Activated CD4-positive, alpha-beta T cell treated with anti-CD3 and anti-CD28 coated beads, Interleukin-2, amount 50 U/mL, for 4 hours (primary cell): Measurements from ENCODE around the gene IRGC.
"Not testable (repeated sequence)": the region's sequence is repeated elsewhere in the genome, so short reads cannot be mapped to it uniquely, and the experiment has no call there.

Experiments
- DNase-seq, 2 experiments: peaks; one replicate each; pipeline ENCODE4 v3.0.0-alpha.2; 2020

Gene IRGC

DNA sequence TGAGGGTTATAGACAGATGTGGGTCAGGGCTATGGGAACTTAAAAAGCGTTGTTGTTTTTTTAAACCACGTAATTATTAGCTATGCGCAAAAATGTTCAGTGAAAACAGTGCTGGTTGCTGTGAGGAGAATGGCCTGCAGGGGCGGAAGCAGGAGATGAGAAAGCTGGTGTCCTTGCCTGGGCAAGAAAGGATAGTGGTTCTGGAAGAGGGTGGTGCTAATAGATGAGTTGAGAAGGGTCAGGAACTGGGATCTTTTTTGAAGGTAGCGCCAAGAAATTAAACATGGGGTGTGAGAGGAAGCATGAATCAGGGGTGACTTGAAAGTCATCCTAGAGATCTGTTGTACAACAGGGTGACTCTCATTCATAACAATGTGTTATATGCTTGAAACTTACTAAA lies 43.6 kb downstream of the IRGC start:
- no peak for DNase-seq

DNA sequence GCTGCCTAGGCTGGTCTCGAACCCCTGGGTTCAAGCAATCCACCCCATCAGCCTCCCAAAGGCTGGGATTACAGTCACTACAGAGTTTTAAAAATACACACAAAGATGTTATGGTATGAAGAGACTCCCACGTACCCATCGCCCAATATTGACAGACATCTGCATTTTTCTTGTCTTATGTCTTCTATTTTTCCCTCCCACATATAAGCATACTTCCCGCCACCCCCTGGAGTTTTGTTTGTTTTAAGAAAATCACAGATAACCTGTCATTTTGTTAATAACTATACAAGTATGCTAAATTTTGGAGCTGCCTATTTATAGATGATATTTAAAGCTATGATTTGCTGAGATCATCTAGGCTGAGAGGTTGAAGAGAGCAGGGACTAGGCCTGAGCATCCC lies 45.1 kb downstream of the IRGC start:
- DNase-seq: no peak

DNA sequence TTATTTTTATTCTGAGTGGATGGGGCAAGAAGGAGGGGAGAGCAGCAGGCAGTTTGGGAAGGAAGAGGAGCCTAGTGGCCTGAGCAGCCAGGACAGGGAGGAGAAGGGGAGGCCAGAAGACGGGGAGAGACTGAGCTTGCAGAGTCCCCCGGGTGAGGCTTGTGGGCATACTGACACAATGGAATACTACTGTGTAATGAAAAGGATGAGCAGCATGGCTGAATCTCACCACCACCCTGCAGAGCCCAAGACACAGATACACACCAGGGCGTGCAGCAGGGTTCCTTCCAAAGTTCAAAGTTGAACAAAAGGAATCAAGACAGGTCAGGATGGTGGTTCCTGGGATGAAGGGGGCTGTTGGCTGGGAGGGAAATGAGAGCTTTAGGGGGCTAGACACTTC lies 46.9 kb downstream of the IRGC start:
- DNase-seq: no peak

DNA sequence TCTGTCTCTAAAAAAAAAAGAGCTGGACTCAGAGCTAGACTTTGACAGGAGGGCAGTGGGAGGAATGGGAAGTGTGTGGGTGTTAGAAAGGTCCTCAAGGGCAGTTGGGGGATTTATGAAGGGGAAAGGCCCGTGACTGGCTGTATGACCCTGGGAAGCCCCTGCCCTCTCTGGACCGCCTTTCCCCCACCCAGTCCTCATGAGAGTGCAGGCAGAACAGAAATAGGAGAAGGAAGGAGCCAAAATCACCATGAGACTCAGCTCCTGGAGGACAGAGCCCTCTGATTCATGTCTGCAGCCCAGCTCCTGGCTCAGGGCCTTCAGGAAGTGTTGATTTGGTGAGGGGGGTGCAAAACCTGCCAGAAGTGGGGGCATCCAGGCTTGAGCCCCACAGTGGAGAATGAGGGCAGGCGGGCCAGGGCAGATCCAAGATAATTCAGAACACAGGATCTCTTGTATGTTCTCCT lies 47.6 kb downstream of the IRGC start:
- no peak for DNase-seq

DNA sequence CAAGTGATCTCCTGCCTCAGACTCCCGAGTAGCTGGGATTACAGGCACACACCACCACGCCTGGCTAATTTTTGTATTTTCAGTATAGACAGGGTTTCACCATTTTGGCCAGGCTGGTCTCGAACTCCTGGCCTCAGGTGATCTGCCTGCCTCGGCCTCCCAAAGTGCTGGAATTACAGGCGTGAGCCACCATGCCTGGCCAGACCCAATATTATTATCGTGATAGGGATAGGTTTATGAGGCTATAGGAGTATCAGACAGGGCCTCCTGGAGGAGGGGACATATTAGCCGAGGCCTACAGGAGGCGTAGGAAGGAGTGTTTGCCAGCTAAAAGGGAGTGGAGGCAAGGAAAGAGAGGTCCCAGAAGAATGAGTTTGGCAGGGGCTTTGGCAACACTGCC lies 48.8 kb downstream of the IRGC start:
- not testable (repeated sequence) for DNase-seq

DNA sequence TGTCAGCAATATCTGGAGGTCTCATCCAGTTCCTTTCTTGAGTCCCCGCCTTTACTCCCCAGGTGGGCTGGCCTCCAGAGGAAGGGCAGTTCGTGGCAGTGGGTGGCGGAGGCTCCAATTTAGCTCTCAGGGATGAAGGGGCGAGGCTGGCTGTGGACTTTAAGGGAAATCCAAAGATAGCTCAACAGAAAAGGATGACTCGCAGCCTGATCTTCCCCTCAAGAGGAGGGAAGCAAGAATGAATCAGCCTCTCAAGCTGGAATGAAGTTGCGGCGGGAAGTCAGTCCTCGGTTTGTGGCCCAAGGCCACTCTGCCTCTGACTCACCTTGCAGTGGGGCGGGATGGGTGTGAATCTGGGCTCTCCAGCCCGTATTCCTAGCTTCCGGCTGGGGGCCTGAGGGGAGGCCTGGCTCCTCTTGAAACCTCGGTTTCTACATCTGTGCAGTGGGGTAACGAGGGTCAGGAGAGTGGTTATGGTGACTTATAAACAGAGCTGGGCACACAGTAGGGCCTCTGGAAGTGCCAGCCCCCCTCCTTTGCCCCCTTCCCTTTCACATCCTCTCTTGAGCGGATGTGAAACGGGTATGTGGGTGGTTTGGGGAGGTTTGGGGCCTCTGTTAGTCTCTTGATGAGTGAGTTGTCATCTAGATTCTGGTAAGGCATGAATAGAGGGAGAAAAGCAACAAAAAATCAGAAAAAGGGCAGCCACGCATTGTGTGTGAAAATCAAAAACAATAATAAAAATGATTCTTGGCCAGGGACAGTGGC lies 49.4 kb downstream of the IRGC start:
- DNase-seq: peak; percentile 72 to 77

DNA sequence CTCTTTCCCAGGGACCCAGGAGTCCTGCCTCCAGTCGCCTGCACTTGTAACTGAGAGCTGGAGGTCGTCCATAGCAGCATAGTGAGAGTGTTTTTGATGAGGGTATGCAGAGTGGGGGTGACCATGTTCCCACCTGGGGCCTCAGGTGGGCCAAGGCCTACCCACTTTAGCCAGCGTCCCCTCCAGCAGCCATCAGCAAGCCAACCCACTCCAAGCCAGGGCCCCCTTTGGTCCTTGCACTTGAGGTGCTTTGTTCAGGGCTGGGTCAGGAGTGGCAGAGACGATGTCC lies 50.8 kb downstream of the IRGC start:
- no peak for DNase-seq

DNA sequence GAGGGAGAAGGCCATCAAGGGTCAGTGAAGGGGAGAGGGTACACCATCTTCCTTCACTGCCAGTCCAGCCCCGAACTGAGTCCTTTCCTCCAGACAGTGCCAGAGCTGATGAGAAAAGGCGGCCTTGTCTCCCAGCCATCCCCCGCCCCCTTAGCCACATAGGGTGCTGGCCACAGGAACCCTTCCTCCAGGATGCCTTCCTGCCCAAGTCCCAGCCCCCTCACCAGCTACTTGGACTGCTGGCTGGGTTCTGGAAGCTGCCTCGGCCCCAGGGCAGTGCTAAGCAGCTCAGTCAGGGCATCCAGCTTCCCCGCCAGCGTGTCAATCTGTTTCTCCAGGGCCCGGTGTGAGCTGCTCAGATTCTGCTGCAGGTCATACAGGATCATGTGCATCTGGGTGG lies 51.4 kb downstream of the IRGC start:
- no peak for DNase-seq

DNA sequence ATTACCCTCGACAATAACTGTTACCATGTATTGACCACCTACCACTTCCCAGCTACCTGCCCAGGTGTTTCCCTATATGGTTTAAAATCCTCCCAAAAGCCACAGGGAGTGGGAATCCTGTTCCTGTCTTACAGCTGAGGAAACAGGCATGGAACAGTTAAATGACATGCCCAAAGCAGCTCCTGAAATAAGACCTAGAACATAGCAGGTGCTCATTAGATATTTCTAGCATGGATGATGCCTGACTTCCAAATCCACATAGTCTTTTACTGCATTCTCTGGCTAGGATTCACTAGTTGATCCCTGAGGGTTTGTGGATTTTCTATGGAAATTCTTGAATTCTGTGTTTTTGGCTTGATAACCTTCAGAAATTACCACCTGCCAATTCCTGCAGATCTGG lies 51.9 kb downstream of the IRGC start:
- DNase-seq: no peak

DNA sequence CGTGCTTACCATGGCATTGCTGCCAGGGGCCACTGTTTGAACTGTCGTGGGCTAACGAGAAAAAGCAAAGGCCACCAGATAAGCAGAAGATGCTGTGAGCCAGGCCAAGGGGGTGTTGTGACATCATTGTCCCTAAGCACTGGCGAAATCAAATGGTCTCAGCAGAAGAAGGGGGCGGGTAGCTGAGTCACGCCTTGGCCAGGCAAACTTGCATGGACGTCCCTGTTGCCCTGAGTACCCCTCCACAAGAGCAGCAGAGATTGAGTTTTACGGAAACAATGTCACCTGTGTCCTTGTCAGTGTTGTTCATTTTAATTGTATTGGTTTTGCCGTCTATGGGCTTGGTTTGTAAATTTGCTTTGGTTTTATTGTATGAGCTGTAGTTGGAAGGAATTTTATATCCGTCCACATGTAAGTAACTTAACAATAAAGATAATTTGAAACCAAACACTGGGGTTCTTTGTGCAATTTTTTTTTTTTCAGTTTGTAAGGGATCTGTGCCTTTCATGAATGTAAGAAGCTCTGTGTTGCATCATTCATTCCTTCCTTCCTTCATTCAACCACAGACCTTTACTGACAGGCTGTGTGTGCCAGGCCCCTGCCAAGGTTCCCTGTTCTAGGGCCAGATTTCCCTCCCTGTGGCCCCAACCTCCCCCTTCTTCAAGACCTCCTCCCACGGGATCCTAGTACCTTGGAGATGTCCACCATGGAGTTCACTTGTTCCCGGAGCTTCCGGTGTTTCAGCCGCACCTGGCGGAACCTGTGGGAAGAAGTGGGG lies 52.6 kb downstream of the IRGC start:
- no peak for DNase-seq

DNA sequence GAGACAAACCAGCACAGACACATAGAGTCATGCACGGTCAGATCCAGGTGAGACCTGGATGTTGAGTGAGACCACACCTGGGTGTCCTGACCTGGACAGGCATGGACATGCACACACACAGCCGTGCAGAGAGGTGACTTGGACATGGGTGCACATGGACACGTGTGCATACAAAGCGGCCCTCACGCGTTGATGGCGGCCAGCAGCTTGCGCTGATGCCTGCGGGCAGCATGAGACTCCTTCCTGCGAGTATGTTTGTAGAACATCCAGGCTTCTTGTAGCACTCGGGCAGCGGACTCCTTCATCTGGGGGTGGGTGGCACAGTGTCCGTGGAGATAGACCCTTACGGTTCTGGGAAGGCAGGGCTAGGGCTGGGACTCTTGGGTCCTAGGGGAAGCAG lies 53.4 kb downstream of the IRGC start:
- DNase-seq: no peak
